ENCODE measurements around the gene SMAGP. TPM values are rescaled to one million over a fixed set of nuclear protein-coding genes. Genes with fewer than 3 reads are reported as not detected.

SMAGP gene
- total and polyA plus RNA-seq, 2 of the 4 experiments (the other 2 are of a cell fraction) = 12.2 to 42.7 TPM

GRCh38 chr12:51197736-51198567 is 72.3 kb downstream of the SMAGP start:
- intact Hi-C loops (cut with micrococcal nuclease) (no loop called here), dilution Hi-C loops (cut with HindIII; ENCODE audit: low sequenced_read_pairs, unreplicated experiment) (no loop called here), in situ Hi-C loops (cut with MboI; ENCODE audit: low sequenced_read_pairs) (no loop called here)
- no peak overlapping the region for H3K4me2 ChIP-seq (ENCODE audit: low read depth, low read length)
- ChIA-PET CTCF (no interaction called here), POLR2A (ENCODE audit: unreplicated experiment) (no interaction called here)
- H3K9me3 ChIP-seq (ENCODE audit: control insufficient read depth, insufficient read depth, low read length) = no peaks in the 10 kb centered on the region
- H4K20me1 ChIP-seq (ENCODE audit: insufficient read depth, low read length) = no peaks in the 10 kb centered on the region
- H3K27me3 ChIP-seq (ENCODE audit: control insufficient read depth, insufficient read depth, low read length) = no peaks in the 10 kb centered on the region
- H3K36me3 ChIP-seq (ENCODE audit: control insufficient read depth, insufficient read depth, low read length) = peaks cover 4% of the 10 kb centered on the region; the same call in 1 of the 2 replicates
- no peak overlapping the region for H2BK15ac ChIP-seq (ENCODE audit: low read depth, low read length)
- no peak overlapping the region for H3K9ac ChIP-seq (ENCODE audit: low read depth, low read length)
- no peak overlapping the region for H2BK20ac ChIP-seq (ENCODE audit: low read depth, low read length)
- no peak overlapping the region for H2AK9ac ChIP-seq (replicated peaks; ENCODE audit: low read depth, low read length, poor library complexity)
- no peak overlapping the region for H3K23ac ChIP-seq (ENCODE audit: low read depth, low read length)
- no peak overlapping the region for H4K8ac ChIP-seq (ENCODE audit: low read depth in 2 of 2, low read length in 2 of 2)
- H3K4me1 ChIP-seq (ENCODE audit: control insufficient read depth, insufficient read depth, low read length) = no peaks in the 10 kb centered on the region
- H3K56ac ChIP-seq (ENCODE audit: extremely low read depth, insufficient read depth, low read length) = no peak overlapping the region
- no peak overlapping the region for H4K91ac ChIP-seq (ENCODE audit: insufficient read depth, low read depth, low read length)
- WGBS, 2 experiments (ENCODE audit: extremely low coverage in 2 of 2, insufficient read length in 1 of 2) = 93% methylated on average over 21 of the region's 38 CpGs; no CpG with 5 or more reads in 1 of the 2 experiments
- H4K5ac ChIP-seq (ENCODE audit: low read depth, low read length) = no peak overlapping the region
- ATAC-seq (ENCODE audit: low read depth) = no peak
- H3K18ac ChIP-seq (ENCODE audit: low read depth, low read length) = no peak overlapping the region
- H3K4me3 ChIP-seq (ENCODE audit: insufficient read depth, low read depth, low read length) = no peak overlapping the region
- H3K9me1 ChIP-seq (ENCODE audit: insufficient read depth, low read length) = no peaks in the 10 kb centered on the region
- no peak for DNase-seq
- BruUV-seq (replicated peaks) = no TSS peak
- no peak overlapping the region for H3K14ac ChIP-seq (replicated peaks; ENCODE audit: low read depth, low read length)
- H3K4ac ChIP-seq (ENCODE audit: low read depth, low read length) = no peak overlapping the region
- TF ChIP-seq RFX5 (IDR thresholded peaks at IDR 0.05; ENCODE audit: low read depth, low read length) (no peak), CHD1 (IDR thresholded peaks at IDR 0.05; ENCODE audit: low read depth, low read length) (no peak), NFE2L2 (IDR thresholded peaks at IDR 0.05; ENCODE audit: low read depth, low read length) (no peak), POLR2A (IDR thresholded peaks at IDR 0.05; ENCODE audit: low read depth, low read length) (no peak), SMC3 (IDR thresholded peaks at IDR 0.05; ENCODE audit: low read depth, low read length) (no peak), RCOR1 (IDR thresholded peaks at IDR 0.05; ENCODE audit: insufficient replicate concordance, low read length) (no peak), CEBPB (IDR thresholded peaks at IDR 0.05; ENCODE audit: low read depth, low read length) (no peak), ELK1 (IDR thresholded peaks at IDR 0.05; ENCODE audit: borderline replicate concordance, low read depth, low read length) (no peak), USF2 (IDR thresholded peaks at IDR 0.05; ENCODE audit: low read depth, low read length) (no peak), MXI1 (IDR thresholded peaks at IDR 0.05; ENCODE audit: borderline replicate concordance, low read depth, low read length) (no peak), MAFK (IDR thresholded peaks at IDR 0.05; ENCODE audit: low read depth, low read length) (no peak), FOS (IDR thresholded peaks at IDR 0.05; ENCODE audit: low read depth, low read length) (no peak), MAZ (IDR thresholded peaks at IDR 0.05; ENCODE audit: borderline replicate concordance, low read depth, low read length) (no peak), CTCF (conservative IDR thresholded peaks at IDR 0.05; ENCODE audit: low read depth, low read length) (no peak), RAD21 (IDR thresholded peaks at IDR 0.05; ENCODE audit: low read length) (no peak), BHLHE40 (IDR thresholded peaks at IDR 0.05; ENCODE audit: low read depth, low read length) (no peak)
- no peak overlapping the region for H2AFZ ChIP-seq (replicated peaks; ENCODE audit: low read length, poor library complexity)
- H3K27ac ChIP-seq (ENCODE audit: insufficient read depth, low read length) = no peak overlapping the region
- H2BK120ac ChIP-seq (ENCODE audit: low read depth, low read length) = no peak overlapping the region
- H3K79me1 ChIP-seq (ENCODE audit: low read depth in 1 of 2, low read length in 2 of 2) = no peaks in the 10 kb centered on the region
- H2AK5ac ChIP-seq (ENCODE audit: low read depth, low read length) = no peak overlapping the region
- H2BK5ac ChIP-seq (ENCODE audit: low read depth, low read length, poor library complexity, severe bottlenecking) = no peak overlapping the region

Data from IMR-90 (cell line).